H1 (cell line): ENCODE results near the gene TAF4. TPM values are rescaled to one million over a fixed set of nuclear protein-coding genes. Genes with fewer than 3 reads are reported as not detected.

ENCODE experiments used
- CTCF ChIA-PET: fragments of 300-600 bp; sonication (Branson Sonifier 250); formaldehyde crosslinking; loops from one replicate; lab custom pipeline; 2021; ENCODE audit not compliant: partially characterized antibody; lab: Charles Lee
- POLR2A ChIA-PET: fragments of 300-600 bp; sonication (Branson Sonifier 250); formaldehyde crosslinking; loops from one replicate; lab custom pipeline; 2021; ENCODE audit warnings: inconsistent platforms; ENCODE audit not compliant: partially characterized antibody; lab: Charles Lee
- DNase-seq, 2 experiments: peaks; one replicate each; pipeline versions ENCODE4 v3.0.0 to v3.0.0-alpha.2; 2010 to 2022; ENCODE audit warnings: low spot score in 2 of 2, low read depth in 1 of 2, mixed read lengths in 1 of 2
- FAIRE-seq: peaks from 2 replicates; lab custom pipeline; 2011; peaks lifted over from hg19 to GRCh38; lab: Jason Lieb, UNC
- H2AFZ ChIP-seq: 2 replicates; pipeline ENCODE4 v1.8.1; 2012; ENCODE audit warnings: low read length, inconsistent platforms
- H2AK5ac ChIP-seq: 2 replicates; pipeline ENCODE4 v1.6.1; 2013; ENCODE audit warnings: low read depth, low read length
- H2BK120ac ChIP-seq: replicated peaks from 2 replicates; pipeline ENCODE3; 2013; ENCODE audit warnings: low read depth, low read length, inconsistent platforms
- H2BK12ac ChIP-seq: 2 replicates; pipeline ENCODE4 v1.6.1; 2013; ENCODE audit warnings: low read depth, low read length
- H2BK15ac ChIP-seq: 2 replicates; pipeline ENCODE4 v1.6.1; 2013; ENCODE audit warnings: low read length
- H2BK20ac ChIP-seq: 2 replicates; pipeline ENCODE4 v1.6.1; 2013; ENCODE audit warnings: low read length
- H2BK5ac ChIP-seq: 2 replicates; pipeline ENCODE4 v1.6.1; 2013; ENCODE audit warnings: low read depth, low read length
- H3K14ac ChIP-seq: 2 replicates; pipeline ENCODE4 v1.6.1; 2013; ENCODE audit warnings: inconsistent platforms; ENCODE audit not compliant: insufficient read length
- H3K18ac ChIP-seq: 2 replicates; pipeline ENCODE4 v1.6.1; 2013; ENCODE audit warnings: low read length; ENCODE audit errors: extremely low read depth
- H3K23ac ChIP-seq: 2 replicates; pipeline ENCODE4 v1.6.1; 2013; ENCODE audit warnings: inconsistent platforms; ENCODE audit not compliant: insufficient read length
- H3K23me2 ChIP-seq: 2 replicates; pipeline ENCODE4 v1.6.1; 2013; ENCODE audit warnings: low read depth, low read length
- H3K27ac ChIP-seq: 2 replicates; pipeline ENCODE4 v1.6.1; 2011; ENCODE audit warnings: low read depth, low read length, inconsistent platforms
- H3K27me3 ChIP-seq, 4 experiments: replicated peaks in 1 of 4; 1 replicate in 1 of 4; 2 replicates in 3 of 4; pipeline versions ENCODE4 v1.6.1 to v1.8.1; 2011 to 2013; ENCODE audit warnings: low read length in 3 of 4, mild to moderate bottlenecking in 3 of 4, inconsistent platforms in 2 of 4, mixed read lengths in 2 of 4, moderate library complexity in 1 of 4; ENCODE audit not compliant: control insufficient read depth in 3 of 4, insufficient read depth in 3 of 4; ENCODE audit errors: extremely low read depth in 1 of 4
- H3K36me3 ChIP-seq, 4 experiments: 2 replicates each; pipeline versions ENCODE4 v1.6.1 to v1.8.1; 2011 to 2013; ENCODE audit warnings: mild to moderate bottlenecking in 4 of 4, low read length in 3 of 4, moderate library complexity in 2 of 4, control low read depth in 1 of 4, inconsistent platforms in 1 of 4; ENCODE audit not compliant: insufficient read depth in 4 of 4, control insufficient read depth in 2 of 4
- H3K4ac ChIP-seq: replicated peaks from 2 replicates; pipeline ENCODE3; 2013; ENCODE audit warnings: low read length, low read depth, mixed read lengths, inconsistent platforms; ENCODE audit not compliant: insufficient read length
- H3K4me1 ChIP-seq, 4 experiments: replicated peaks in 1 of 4; 1 replicate in 1 of 4; 2 replicates in 3 of 4; pipeline versions ENCODE4 v1.6.1 to v1.8.1; 2011 to 2013; ENCODE audit warnings: low read length in 3 of 4, inconsistent platforms in 2 of 4, mixed read lengths in 1 of 4; ENCODE audit not compliant: insufficient read depth in 4 of 4, control insufficient read depth in 3 of 4
- H3K4me2 ChIP-seq, 2 experiments: 2 replicates each; pipeline versions ENCODE4 v1.6.1 to v1.8.1; 2011 to 2013; ENCODE audit warnings: low read depth in 2 of 2, low read length in 2 of 2, control low read depth in 1 of 2, inconsistent platforms in 1 of 2, mild to moderate bottlenecking in 1 of 2; ENCODE audit not compliant: insufficient read depth in 1 of 2
- H3K4me3 ChIP-seq, 4 experiments: fragments of 200-600, 300-600 bp in 1 of 4; sonication (generic), shearing (Covaris generic), sonication (Bioruptor Twin) in 1 of 4; 2 replicates each; pipeline versions ENCODE4 v1.5.1 to v1.8.1; 2011 to 2016; ENCODE audit warnings: low read length in 4 of 4, low read depth in 3 of 4, control low read depth in 2 of 4, inconsistent platforms in 2 of 4, mild to moderate bottlenecking in 2 of 4, mixed read lengths in 1 of 4, moderate library complexity in 1 of 4; ENCODE audit not compliant: insufficient read depth in 2 of 4; ENCODE audit errors: extremely low read depth in 1 of 4
- H3K56ac ChIP-seq: replicated peaks from 2 replicates; pipeline ENCODE3; 2013; ENCODE audit warnings: low read depth, mild to moderate bottlenecking, mixed read lengths, low read length, inconsistent platforms; ENCODE audit not compliant: insufficient read length
- H3K79me1 ChIP-seq: 2 replicates; pipeline ENCODE4 v1.6.1; 2013; ENCODE audit warnings: low read depth, low read length, control low read depth
- H3K79me2 ChIP-seq, 2 experiments: 2 replicates each; pipeline versions ENCODE4 v1.6.1 to v1.8.1; 2012 to 2013; ENCODE audit warnings: low read length in 2 of 2, mild to moderate bottlenecking in 2 of 2, inconsistent platforms in 1 of 2; ENCODE audit not compliant: insufficient read depth in 2 of 2, control insufficient read depth in 1 of 2
- H3K9ac ChIP-seq, 4 experiments: replicated peaks in 1 of 4; 1 replicate in 1 of 4; 2 replicates in 3 of 4; pipeline versions ENCODE4 v1.6.1 to v1.8.1; 2011 to 2013; ENCODE audit warnings: low read depth in 3 of 4, low read length in 3 of 4, control low read depth in 2 of 4, mild to moderate bottlenecking in 2 of 4, moderate library complexity in 2 of 4, inconsistent platforms in 1 of 4; ENCODE audit errors: extremely low read depth in 1 of 4
- H3K9me3 ChIP-seq, 2 experiments: 2 replicates each; pipeline versions ENCODE4 v1.6.1 to v1.8.1; 2012 to 2013; ENCODE audit warnings: mild to moderate bottlenecking in 2 of 2, moderate library complexity in 2 of 2, control low read depth in 1 of 2, inconsistent platforms in 1 of 2, low read depth in 1 of 2, low read length in 1 of 2, mixed read lengths in 1 of 2; ENCODE audit not compliant: insufficient read depth in 2 of 2
- H4K20me1 ChIP-seq, 2 experiments: replicated peaks in 1 of 2; 2 replicates each; pipeline versions ENCODE3 to v1.8.1; 2011 to 2013; ENCODE audit warnings: inconsistent platforms in 2 of 2, low read length in 2 of 2, mild to moderate bottlenecking in 1 of 2; ENCODE audit not compliant: insufficient read depth in 2 of 2, control insufficient read depth in 1 of 2
- H4K5ac ChIP-seq: 2 replicates; pipeline ENCODE4 v1.6.1; 2013; ENCODE audit warnings: low read length, low read depth, mixed read lengths, inconsistent platforms; ENCODE audit not compliant: insufficient read length
- H4K8ac ChIP-seq: 2 replicates; pipeline ENCODE4 v1.8.0; 2013; ENCODE audit warnings: mild to moderate bottlenecking, moderate library complexity, low read length, inconsistent platforms; ENCODE audit not compliant: insufficient read depth; ENCODE audit errors: extremely low read depth
- H4K91ac ChIP-seq: replicated peaks from 2 replicates; pipeline ENCODE3; 2013; ENCODE audit warnings: low read length, mixed read lengths, inconsistent platforms; ENCODE audit not compliant: insufficient read length
- TBP ChIP-seq: IDR thresholded peaks from 2 replicates; pipeline ENCODE4 v1.6.1; 2011; ENCODE audit warnings: low read depth, low read length, improper control_type of control experiment
- WGBS, 2 experiments: shearing (Covaris generic) in 1 of 2; methylation state at CpG; one replicate each; pipeline versions ENCODE4 v1.1.6 to v1.1.7; 2013 to 2015; ENCODE audit warnings: low lambda C conversion rate in 2 of 2, mixed read lengths in 2 of 2, inconsistent platforms in 1 of 2, low coverage in 1 of 2, missing lambda C conversion rate in 1 of 2; ENCODE audit not compliant: insufficient replicate concordance in 2 of 2, insufficient coverage in 1 of 2, insufficient read length in 1 of 2; ENCODE audit errors: extremely low coverage in 1 of 2, missing lambda C conversion rate in 1 of 2; 5-methylcytosine and 5-hydroxymethylcytosine counted together
- polyA plus RNA-seq, 7 experiments: library from polyadenylated mRNA; depleted of rRNA in 3 of 7; stranded (reverse) in 5 of 7; unstranded in 2 of 7; fragments of >200 nt in 5 of 7; fragments of 200-250 nt in 2 of 7; gene quantifications; 1 replicate in 5 of 7; 2 replicates in 1 of 7; 4 replicates in 1 of 7; pipeline versions ENCODE4 v1.2.1 to v1.2.3, GENCODE V29; 2011 to 2013; ENCODE audit warnings: missing spikeins in 2 of 7, mixed read lengths in 2 of 7
- total RNA-seq: library from RNA; stranded (reverse); fragmentation: NEBNext Ultra II Directional; extraction: Animal tissue kit (Norgen Biotek cat#: 25700); gene quantifications from 2 replicates; pipeline ENCODE4 v1.2.1, GENCODE V29; 2021

The TAF4 gene
- total and polyA plus RNA-seq, 2 of the 8 experiments (the other 6 are each of a cell fraction or from before 2014, with no cell fraction given): 16.0 to 30.1 TPM

DNA sequence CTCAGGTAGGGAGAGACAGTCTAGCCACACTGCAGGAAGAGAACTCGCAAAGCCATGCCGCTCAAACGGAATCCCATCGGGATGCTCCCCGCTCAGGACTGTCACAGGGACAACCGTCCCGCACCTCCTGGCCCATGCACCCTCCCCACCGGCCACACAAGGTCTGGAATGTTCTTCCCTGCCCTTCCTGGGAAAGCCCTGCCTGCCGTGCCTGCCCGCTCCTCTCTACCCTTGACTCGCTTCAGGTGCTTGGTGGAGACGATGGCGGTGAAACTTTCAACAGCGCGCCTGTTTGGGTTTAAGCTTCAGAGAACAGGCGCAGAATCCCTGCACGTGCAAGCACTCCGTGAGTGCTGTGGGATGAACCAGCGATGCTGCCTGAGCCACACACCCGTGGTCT is 20.6 kb downstream of the TAF4 start:
- Histone ChIP-seq H3K9me3 (no peaks in the 10 kb centered on the region), H3K79me2 (peaks cover 23 to 100% of the 10 kb centered on the region in 2 experiments), H3K14ac (no peak overlapping the region), H2BK120ac (no peak overlapping the region), H4K20me1 (peaks cover 33 to 48% of the 10 kb centered on the region in 2 experiments), H3K4ac (no peak overlapping the region), H3K23ac (no peak overlapping the region), H2BK20ac (no peak overlapping the region), H3K27me3 (no peaks in the 10 kb centered on the region), H3K23me2 (no peaks in the 10 kb centered on the region), H4K91ac (no peak overlapping the region), H3K27ac (no peak overlapping the region), H3K56ac (no peak overlapping the region), H3K9ac (no peak overlapping the region), H3K36me3 (no peaks in the 10 kb centered on the region), H2AK5ac (no peak overlapping the region), H3K4me3 (no peak overlapping the region), H3K18ac (peak overlapping the region; percentile 53; the same call in 1 of the 2 replicates), H2BK12ac (no peak overlapping the region), H2BK5ac (no peak overlapping the region), H2AFZ (no peak overlapping the region), H3K4me2 (no peak overlapping the region), H2BK15ac (no peak overlapping the region), H4K8ac (peak overlapping the region; percentile 58; the same call in 1 of the 2 replicates), H3K4me1 (peaks cover 0 to 21% (median 7%) of the 10 kb centered on the region in 4 experiments; a peak in 3 of 7 replicates), H3K79me1 (peaks cover 31% of the 10 kb centered on the region), H4K5ac (no peak overlapping the region)
- TF ChIP-seq TBP: no peak
- no peak for FAIRE-seq
- 87% methylated on average over 20 of the region's 20 CpGs; no CpG with 5 or more reads in 1 of the 2 experiments for WGBS, 2 experiments
- ChIA-PET POLR2A (interaction anchor here (0.8 kb wide), 1 partner anchor 76 kb away, joined by 3 read pairs; no protein-coding TSS in a partner anchor), CTCF (interaction anchor here (0.8 to 1.4 kb wide), 3 partner anchors 13 to 17 kb away, joined by 3 read pairs; no protein-coding TSS in a partner anchor)
- DNase-seq: no peak
